DOHH2 (cell line): ENCODE results near the gene STK32B.

Source experiments
- H3F3A ChIP-seq: fragments of 200-600 bp; sonication (generic), shearing (Covaris generic); 2 replicates; pipeline ENCODE4 v1.6.0; 2016; ENCODE audit warnings: antibody characterized with exemption, mild to moderate bottlenecking; ENCODE audit not compliant: control insufficient read depth, insufficient read depth
- H3K27ac ChIP-seq: fragments of 200-600 bp; sonication (generic); 2 replicates; pipeline ENCODE4 v1.5.1; 2014; ENCODE audit warnings: low read depth, mild to moderate bottlenecking, low read length, moderate library complexity
- H3K27me3 ChIP-seq: fragments of 200-600 bp; sonication (generic); 2 replicates; pipeline ENCODE4 v1.6.1; 2014; ENCODE audit warnings: mild to moderate bottlenecking, low read length, mixed read lengths; ENCODE audit not compliant: control insufficient read depth
- H3K36me3 ChIP-seq: fragments of 200-600 bp; sonication (generic); 2 replicates; pipeline ENCODE4 v1.6.1; 2014; ENCODE audit warnings: mild to moderate bottlenecking, low read length, moderate library complexity, mixed read lengths; ENCODE audit not compliant: control insufficient read depth
- H3K4me1 ChIP-seq: fragments of 200-600 bp; sonication (generic); 2 replicates; pipeline ENCODE4 v1.6.1; 2014; ENCODE audit warnings: mild to moderate bottlenecking, low read length, mixed read lengths; ENCODE audit not compliant: control insufficient read depth
- H3K4me2 ChIP-seq: fragments of 200-600 bp; sonication (generic); 2 replicates; pipeline ENCODE4 v1.6.0; 2014; ENCODE audit warnings: mild to moderate bottlenecking, low read length, moderate library complexity
- H3K4me3 ChIP-seq: fragments of 200-600 bp; sonication (generic); 2 replicates; pipeline ENCODE4 v1.5.1; 2014; ENCODE audit warnings: mild to moderate bottlenecking, low read length, mixed read lengths
- H3K79me2 ChIP-seq: fragments of 200-600 bp; sonication (generic); 2 replicates; pipeline ENCODE4 v1.6.1; 2014; ENCODE audit warnings: mild to moderate bottlenecking, low read length, mixed read lengths; ENCODE audit not compliant: control insufficient read depth
- H3K9me2 ChIP-seq: fragments of 200-600 bp; sonication (generic); replicated peaks from 2 replicates; pipeline ENCODE4 v1.6.1; 2014; ENCODE audit warnings: mild to moderate bottlenecking, low read length, mixed read lengths; ENCODE audit not compliant: control insufficient read depth
- H3K9me3 ChIP-seq: fragments of 200-600 bp; sonication (generic); 2 replicates; pipeline ENCODE4 v1.6.1; 2014; ENCODE audit warnings: antibody characterized with exemption, low read length, mixed read lengths; ENCODE audit not compliant: control insufficient read depth, insufficient read depth
- H4K20me1 ChIP-seq: fragments of 200-600 bp; sonication (generic); 2 replicates; pipeline ENCODE4 v1.6.0; 2014; ENCODE audit warnings: low read depth, mild to moderate bottlenecking, antibody characterized with exemption, low read length, moderate library complexity; ENCODE audit not compliant: control insufficient read depth, insufficient read depth
- EZH2phosphoT487 ChIP-seq: fragments of 200-600 bp; sonication (generic); IDR thresholded peaks from 2 replicates; pipeline ENCODE4 v1.6.1; 2017; ENCODE audit warnings: borderline replicate concordance, mild to moderate bottlenecking, antibody characterized with exemption, low read length, moderate library complexity, mixed read lengths
- TF ChIP-seq, protein P1 (sequence below): fragments of 200-600 bp; sonication (generic); IDR thresholded peaks from one replicate; pipeline ENCODE4 v1.5.1; 2014; ENCODE audit warnings: antibody characterized with exemption, mild to moderate bottlenecking, low read depth, low read length; ENCODE audit not compliant: poor library complexity, severe bottlenecking

Gene STK32B

DNA sequence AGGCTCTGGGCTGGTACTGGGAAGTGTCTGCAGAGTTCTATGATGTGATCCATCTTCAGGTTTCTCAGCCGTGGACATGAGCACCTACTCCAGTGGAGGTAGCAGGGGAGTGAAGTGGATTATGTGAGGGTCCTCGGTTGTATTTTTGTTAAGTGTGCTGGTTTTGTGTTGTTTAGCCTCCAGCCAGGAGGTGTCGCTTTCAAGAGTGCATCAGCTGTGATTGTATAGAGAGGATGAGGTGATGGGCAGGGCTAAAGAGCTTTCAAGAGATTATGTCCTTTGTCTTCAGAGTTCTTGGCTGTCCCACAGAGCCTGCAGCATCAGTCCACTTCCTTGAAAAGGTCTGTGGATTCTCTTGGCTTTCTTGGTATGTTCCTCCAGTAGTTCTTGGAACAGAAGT lies 256.6 kb downstream of the STK32B start:
- no peak overlapping the region for H3K27ac ChIP-seq
- no peaks in the 10 kb centered on the region for H3K4me1 ChIP-seq
- no peaks in the 10 kb centered on the region for H4K20me1 ChIP-seq
- H3K79me2 ChIP-seq: no peaks in the 10 kb centered on the region
- no peaks in the 10 kb centered on the region for H3K27me3 ChIP-seq
- H3K4me2 ChIP-seq: no peak overlapping the region
- no peak overlapping the region for H3K4me3 ChIP-seq
- no peaks in the 10 kb centered on the region for H3K36me3 ChIP-seq
- TF ChIP-seq, protein P1, sequence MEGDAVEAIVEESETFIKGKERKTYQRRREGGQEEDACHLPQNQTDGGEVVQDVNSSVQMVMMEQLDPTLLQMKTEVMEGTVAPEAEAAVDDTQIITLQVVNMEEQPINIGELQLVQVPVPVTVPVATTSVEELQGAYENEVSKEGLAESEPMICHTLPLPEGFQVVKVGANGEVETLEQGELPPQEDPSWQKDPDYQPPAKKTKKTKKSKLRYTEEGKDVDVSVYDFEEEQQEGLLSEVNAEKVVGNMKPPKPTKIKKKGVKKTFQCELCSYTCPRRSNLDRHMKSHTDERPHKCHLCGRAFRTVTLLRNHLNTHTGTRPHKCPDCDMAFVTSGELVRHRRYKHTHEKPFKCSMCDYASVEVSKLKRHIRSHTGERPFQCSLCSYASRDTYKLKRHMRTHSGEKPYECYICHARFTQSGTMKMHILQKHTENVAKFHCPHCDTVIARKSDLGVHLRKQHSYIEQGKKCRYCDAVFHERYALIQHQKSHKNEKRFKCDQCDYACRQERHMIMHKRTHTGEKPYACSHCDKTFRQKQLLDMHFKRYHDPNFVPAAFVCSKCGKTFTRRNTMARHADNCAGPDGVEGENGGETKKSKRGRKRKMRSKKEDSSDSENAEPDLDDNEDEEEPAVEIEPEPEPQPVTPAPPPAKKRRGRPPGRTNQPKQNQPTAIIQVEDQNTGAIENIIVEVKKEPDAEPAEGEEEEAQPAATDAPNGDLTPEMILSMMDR: no peak
- no peak for TF ChIP-seq EZH2phosphoT487
- no peaks in the 10 kb centered on the region for H3F3A ChIP-seq
- H3K9me2 ChIP-seq: no peaks in the 10 kb centered on the region
- no peaks in the 10 kb centered on the region for H3K9me3 ChIP-seq

GRCh38 chr4:5322321-5322720 lies 271.0 kb downstream of the STK32B start:
- no peaks in the 10 kb centered on the region for H3K79me2 ChIP-seq
- H3F3A ChIP-seq: no peaks in the 10 kb centered on the region
- no peaks in the 10 kb centered on the region for H3K27me3 ChIP-seq
- H3K4me2 ChIP-seq: no peak overlapping the region
- H3K27ac ChIP-seq: no peak overlapping the region
- H3K9me3 ChIP-seq: no peaks in the 10 kb centered on the region
- no peaks in the 10 kb centered on the region for H3K36me3 ChIP-seq
- no peaks in the 10 kb centered on the region for H3K9me2 ChIP-seq
- H4K20me1 ChIP-seq: no peaks in the 10 kb centered on the region
- no peak overlapping the region for H3K4me3 ChIP-seq
- no peaks in the 10 kb centered on the region for H3K4me1 ChIP-seq
- no peak for TF ChIP-seq EZH2phosphoT487
- TF ChIP-seq, protein P1: no peak

GRCh38 chr4:5330339-5330989 lies 279.2 kb downstream of the STK32B start:
- no peaks in the 10 kb centered on the region for H3K9me2 ChIP-seq
- no peaks in the 10 kb centered on the region for H3F3A ChIP-seq
- TF ChIP-seq, protein P1: no peak
- TF ChIP-seq EZH2phosphoT487: no peak
- no peaks in the 10 kb centered on the region for H3K9me3 ChIP-seq
- no peaks in the 10 kb centered on the region for H3K4me1 ChIP-seq
- H3K79me2 ChIP-seq: no peaks in the 10 kb centered on the region
- H3K4me2 ChIP-seq: no peak overlapping the region
- no peak overlapping the region for H3K27ac ChIP-seq
- no peaks in the 10 kb centered on the region for H3K27me3 ChIP-seq
- H4K20me1 ChIP-seq: no peaks in the 10 kb centered on the region
- H3K36me3 ChIP-seq: no peaks in the 10 kb centered on the region
- H3K4me3 ChIP-seq: no peak overlapping the region
